RCC 7860 (cell line): ENCODE data around the gene G6PD.
A peak's percentile ranks its signal among the peaks of the same experiment; 100 is the strongest.

ENCODE experiments used
- DNase-seq: peaks from one replicate; pipeline ENCODE4 v3.0.0-alpha.2; 2015; ENCODE audit warnings: low spot score
- FAIRE-seq: peaks from 2 replicates; lab custom pipeline; 2012; peaks lifted over from hg19 to GRCh38; lab: Jason Lieb, UNC

The G6PD gene

GRCh38 chrX:154488336-154489075, 58.1 kb downstream of the G6PD start:
- no peak for DNase-seq
- FAIRE-seq, result no peak

GRCh38 chrX:154487518-154488290, 58.9 kb downstream of the G6PD start:
- no peak for FAIRE-seq
- no peak for DNase-seq

- peak; percentile 40 for FAIRE-seq
- peak; percentile 74 for DNase-seq
These were observed 60.0 kb downstream of the G6PD start, which contains the start of gene UBL4A for GRCh38 chrX:154486396-154487207. TSS of gene UBL4A (minus strand) at chrX:154486615. CDS start at chrX:154486584, 31 bp downstream.

GRCh38 chrX:154486052-154486395, 60.6 kb downstream of the G6PD start:
- FAIRE-seq (no peak), DNase-seq (no peak)

GRCh38 chrX:154485150-154486051, 61.2 kb downstream of the G6PD start:
- DNase-seq, result no peak
- FAIRE-seq, result no peak

GRCh38 chrX:154484255-154485149, 62.1 kb downstream of the G6PD start:
- DNase-seq (no peak), FAIRE-seq (no peak)

GRCh38 chrX:154483325-154483724, 63.3 kb downstream of the G6PD start:
- FAIRE-seq, result no peak
- DNase-seq, result no peak

- DNase-seq (no peak), FAIRE-seq (no peak)
These were observed 63.9 kb downstream of the G6PD start for GRCh38 chrX:154482786-154483185.

GRCh38 chrX:154481911-154482601, 64.6 kb downstream of the G6PD start:
- no peak for FAIRE-seq
- no peak for DNase-seq
